ENCODE data around the gene ANKFN1.

DNA sequence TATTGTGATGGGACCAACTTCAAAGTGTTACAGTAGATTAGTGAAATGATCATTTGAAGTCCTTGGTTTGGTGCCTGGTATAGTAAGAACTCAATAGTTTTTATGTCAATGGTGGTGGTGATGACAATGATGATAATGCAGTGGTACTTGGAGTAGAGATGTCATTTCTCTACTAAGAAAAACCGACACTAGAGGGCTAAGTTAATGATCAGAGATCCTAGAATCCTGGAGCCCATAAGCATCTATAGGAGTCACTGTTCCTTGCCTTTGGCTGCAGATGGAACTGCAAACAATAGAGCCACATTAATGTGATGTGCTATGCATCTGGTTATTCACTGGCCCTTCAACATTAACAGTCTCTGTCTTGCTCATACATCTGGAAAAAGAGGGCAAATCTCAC, 103.8 kb downstream of the ANKFN1 start:
- TF ChIP-seq, protein P1, sequence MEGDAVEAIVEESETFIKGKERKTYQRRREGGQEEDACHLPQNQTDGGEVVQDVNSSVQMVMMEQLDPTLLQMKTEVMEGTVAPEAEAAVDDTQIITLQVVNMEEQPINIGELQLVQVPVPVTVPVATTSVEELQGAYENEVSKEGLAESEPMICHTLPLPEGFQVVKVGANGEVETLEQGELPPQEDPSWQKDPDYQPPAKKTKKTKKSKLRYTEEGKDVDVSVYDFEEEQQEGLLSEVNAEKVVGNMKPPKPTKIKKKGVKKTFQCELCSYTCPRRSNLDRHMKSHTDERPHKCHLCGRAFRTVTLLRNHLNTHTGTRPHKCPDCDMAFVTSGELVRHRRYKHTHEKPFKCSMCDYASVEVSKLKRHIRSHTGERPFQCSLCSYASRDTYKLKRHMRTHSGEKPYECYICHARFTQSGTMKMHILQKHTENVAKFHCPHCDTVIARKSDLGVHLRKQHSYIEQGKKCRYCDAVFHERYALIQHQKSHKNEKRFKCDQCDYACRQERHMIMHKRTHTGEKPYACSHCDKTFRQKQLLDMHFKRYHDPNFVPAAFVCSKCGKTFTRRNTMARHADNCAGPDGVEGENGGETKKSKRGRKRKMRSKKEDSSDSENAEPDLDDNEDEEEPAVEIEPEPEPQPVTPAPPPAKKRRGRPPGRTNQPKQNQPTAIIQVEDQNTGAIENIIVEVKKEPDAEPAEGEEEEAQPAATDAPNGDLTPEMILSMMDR (IDR thresholded peaks at IDR 0.05) = no peak
- no peak for TF ChIP-seq POLR2A (IDR thresholded peaks at IDR 0.05)
